ENCODE results near the gene NHEJ1. TPM values are rescaled to one million over a fixed set of nuclear protein-coding genes. Genes with fewer than 3 reads are reported as not detected.

NHEJ1 gene
- total RNA-seq, 2 experiments from 2014 or later: 7.2 to 8.5 TPM

DNA sequence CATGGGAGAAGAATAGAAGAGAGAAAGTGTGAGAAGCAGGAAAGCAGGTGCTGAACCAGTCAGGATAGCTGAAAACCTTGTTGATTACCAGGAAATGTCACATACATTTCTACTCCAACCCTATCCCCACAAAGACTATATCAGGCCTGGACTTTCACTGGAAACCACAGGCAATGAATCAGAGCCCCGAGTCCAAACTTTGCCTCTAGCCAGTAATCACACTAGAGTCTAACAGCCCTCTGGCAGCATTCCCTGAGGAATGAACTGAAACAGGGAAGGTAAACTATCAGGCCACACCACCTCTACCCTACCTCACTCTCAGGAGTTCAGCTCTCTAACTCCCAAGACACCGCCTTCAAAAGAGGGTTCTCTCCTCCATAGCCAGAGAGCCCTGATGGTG is 81.2 kb downstream of the NHEJ1 start:
- ChIA-PET POLR2A (interaction anchor here (0.8 kb wide), 1 partner anchor 50 kb away, joined by 3 read pairs; no protein-coding TSS in a partner anchor), CTCF (no interaction called here)
- H3K27ac ChIP-seq (ENCODE audit: low read depth in 1 of 2, low read length in 2 of 2): no peak overlapping the region
- H3K4me1 Mint-ChIP-seq (ENCODE audit: low read depth): no peaks in the 10 kb centered on the region
- H3K27me3 Mint-ChIP-seq: no peaks in the 10 kb centered on the region
- no peaks in the 10 kb centered on the region for H3K9me3 ChIP-seq (ENCODE audit: control insufficient read depth in 1 of 2, insufficient read depth in 1 of 2, low read length in 2 of 2)
- H3K36me3 ChIP-seq (ENCODE audit: insufficient read depth, low read length): peaks cover 36% of the 10 kb centered on the region
- DNase-seq: no peak
- no peaks in the 10 kb centered on the region for H3K27me3 ChIP-seq (ENCODE audit: control insufficient read depth in 1 of 2, insufficient read depth in 2 of 2, low read length in 2 of 2)
- H3K27ac Mint-ChIP-seq: no peak overlapping the region
- intact Hi-C loops (cut with DNase I, micrococcal nuclease): no loop called here
- H3K4me3 Mint-ChIP-seq: no peak overlapping the region
- H3K9me3 Mint-ChIP-seq: no peaks in the 10 kb centered on the region
- peaks cover 37% of the 10 kb centered on the region for H3K36me3 Mint-ChIP-seq (ENCODE audit: low read depth)
- H3K4me3 ChIP-seq (ENCODE audit: low read length): no peak overlapping the region
- H3K4me1 ChIP-seq (ENCODE audit: insufficient read depth, low read length): no peaks in the 10 kb centered on the region
- TF ChIP-seq, protein P1, sequence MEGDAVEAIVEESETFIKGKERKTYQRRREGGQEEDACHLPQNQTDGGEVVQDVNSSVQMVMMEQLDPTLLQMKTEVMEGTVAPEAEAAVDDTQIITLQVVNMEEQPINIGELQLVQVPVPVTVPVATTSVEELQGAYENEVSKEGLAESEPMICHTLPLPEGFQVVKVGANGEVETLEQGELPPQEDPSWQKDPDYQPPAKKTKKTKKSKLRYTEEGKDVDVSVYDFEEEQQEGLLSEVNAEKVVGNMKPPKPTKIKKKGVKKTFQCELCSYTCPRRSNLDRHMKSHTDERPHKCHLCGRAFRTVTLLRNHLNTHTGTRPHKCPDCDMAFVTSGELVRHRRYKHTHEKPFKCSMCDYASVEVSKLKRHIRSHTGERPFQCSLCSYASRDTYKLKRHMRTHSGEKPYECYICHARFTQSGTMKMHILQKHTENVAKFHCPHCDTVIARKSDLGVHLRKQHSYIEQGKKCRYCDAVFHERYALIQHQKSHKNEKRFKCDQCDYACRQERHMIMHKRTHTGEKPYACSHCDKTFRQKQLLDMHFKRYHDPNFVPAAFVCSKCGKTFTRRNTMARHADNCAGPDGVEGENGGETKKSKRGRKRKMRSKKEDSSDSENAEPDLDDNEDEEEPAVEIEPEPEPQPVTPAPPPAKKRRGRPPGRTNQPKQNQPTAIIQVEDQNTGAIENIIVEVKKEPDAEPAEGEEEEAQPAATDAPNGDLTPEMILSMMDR (IDR thresholded peaks at IDR 0.05): no peak
- no peak for ATAC-seq (ENCODE audit: poor library complexity)

- Mint-ChIP-seq H3K4me3 (no peak overlapping the region), H3K27me3 (no peaks in the 10 kb centered on the region), H3K27ac (no peak overlapping the region), H3K36me3 (ENCODE audit: low read depth) (peaks cover 42% of the 10 kb centered on the region), H3K4me1 (ENCODE audit: low read depth) (no peaks in the 10 kb centered on the region), H3K9me3 (no peaks in the 10 kb centered on the region)
- ChIA-PET POLR2A (interaction anchor here (0.8 kb wide), 1 partner anchor 50 kb away, joined by 3 read pairs; no protein-coding TSS in a partner anchor), CTCF (no interaction called here)
- TF ChIP-seq, protein P1 (IDR thresholded peaks at IDR 0.05): no peak
- no peaks in the 10 kb centered on the region for H3K27me3 ChIP-seq (ENCODE audit: control insufficient read depth in 1 of 2, insufficient read depth in 2 of 2, low read length in 2 of 2)
- intact Hi-C loops (cut with DNase I, micrococcal nuclease): no loop called here
- H3K4me3 ChIP-seq (ENCODE audit: low read length): no peak overlapping the region
- H3K9me3 ChIP-seq (ENCODE audit: control insufficient read depth in 1 of 2, insufficient read depth in 1 of 2, low read length in 2 of 2): no peaks in the 10 kb centered on the region
- peaks cover 36% of the 10 kb centered on the region for H3K36me3 ChIP-seq (ENCODE audit: insufficient read depth, low read length)
- DNase-seq: no peak
- no peak for ATAC-seq (ENCODE audit: poor library complexity)
- no peak overlapping the region for H3K27ac ChIP-seq (ENCODE audit: low read depth in 1 of 2, low read length in 2 of 2)
- no peaks in the 10 kb centered on the region for H3K4me1 ChIP-seq (ENCODE audit: insufficient read depth, low read length)
Measured at GRCh38 chr2:219078951-219079350, 81.7 kb downstream of the NHEJ1 start.

- H3K4me3 ChIP-seq (ENCODE audit: low read length): no peak overlapping the region
- no peak overlapping the region for H3K27ac Mint-ChIP-seq
- H3K4me1 Mint-ChIP-seq (ENCODE audit: low read depth): no peaks in the 10 kb centered on the region
- ATAC-seq (ENCODE audit: poor library complexity) (no peak), DNase-seq (no peak)
- CTCF ChIA-PET: no interaction called here
- intact Hi-C loops (cut with DNase I, micrococcal nuclease): no loop called here
- no peaks in the 10 kb centered on the region for H3K9me3 ChIP-seq (ENCODE audit: control insufficient read depth in 1 of 2, insufficient read depth in 1 of 2, low read length in 2 of 2)
- no peak overlapping the region for H3K4me3 Mint-ChIP-seq
- H3K27me3 ChIP-seq (ENCODE audit: control insufficient read depth in 1 of 2, insufficient read depth in 2 of 2, low read length in 2 of 2): no peaks in the 10 kb centered on the region
- no peak overlapping the region for H3K27ac ChIP-seq (ENCODE audit: low read depth in 1 of 2, low read length in 2 of 2)
- peaks cover 44% of the 10 kb centered on the region for H3K36me3 Mint-ChIP-seq (ENCODE audit: low read depth)
- TF ChIP-seq, protein P1 (IDR thresholded peaks at IDR 0.05): no peak
- H3K36me3 ChIP-seq (ENCODE audit: insufficient read depth, low read length): peaks cover 36% of the 10 kb centered on the region
- no peaks in the 10 kb centered on the region for H3K27me3 Mint-ChIP-seq
- H3K9me3 Mint-ChIP-seq: no peaks in the 10 kb centered on the region
- POLR2A ChIA-PET: no interaction called here
- no peaks in the 10 kb centered on the region for H3K4me1 ChIP-seq (ENCODE audit: insufficient read depth, low read length)
Measured at GRCh38 chr2:219078126-219078525, 82.5 kb downstream of the NHEJ1 start.
